Smooth muscle cell (in vitro differentiated cells): Measurements from ENCODE around the gene ADCY3. TPM values are rescaled to one million over a fixed set of nuclear protein-coding genes. Genes with fewer than 3 reads are reported as not detected.

Source experiments
- DNase-seq: peaks from one replicate; lab custom pipeline; 2025; ENCODE audit not compliant: unreplicated experiment; lab: John Stamatoyannopoulos, UW
- H2AFZ ChIP-seq: fragments of 200-600 bp; sonication (generic); 2 replicates; pipeline ENCODE4 v1.6.0; 2016; ENCODE audit warnings: antibody characterized with exemption, low read depth, mild to moderate bottlenecking
- H3F3A ChIP-seq: fragments of 200-600 bp; sonication (generic); 2 replicates; pipeline ENCODE4 v1.6.0; 2017; ENCODE audit warnings: antibody characterized with exemption, low read depth
- H3K27ac ChIP-seq: fragments of 200-600 bp; sonication (generic); 2 replicates; pipeline ENCODE4 v1.5.1; 2016; ENCODE audit warnings: low read depth, mild to moderate bottlenecking
- H3K27me3 ChIP-seq: fragments of 200-600 bp; sonication (generic); 2 replicates; pipeline ENCODE4 v1.6.1; 2016; ENCODE audit warnings: low read depth, mild to moderate bottlenecking
- H3K36me3 ChIP-seq: fragments of 200-600 bp; sonication (generic); 2 replicates; pipeline ENCODE4 v1.5.1; 2016; ENCODE audit warnings: low read depth
- H3K4me1 ChIP-seq: fragments of 200-600 bp; sonication (generic); 2 replicates; pipeline ENCODE4 v1.5.1; 2016; ENCODE audit warnings: low read depth
- H3K4me2 ChIP-seq: fragments of 200-600 bp; sonication (generic); 2 replicates; pipeline ENCODE4 v1.6.0; 2016; ENCODE audit warnings: mild to moderate bottlenecking
- H3K4me3 ChIP-seq: fragments of 200-600 bp; sonication (generic); 2 replicates; pipeline ENCODE4 v1.5.1; 2016; ENCODE audit warnings: mild to moderate bottlenecking
- H3K79me2 ChIP-seq: fragments of 200-600 bp; sonication (generic); 2 replicates; pipeline ENCODE4 v1.6.0; 2016; ENCODE audit warnings: low read depth, mild to moderate bottlenecking
- H3K9ac ChIP-seq: fragments of 200-600 bp; sonication (generic); 2 replicates; pipeline ENCODE4 v1.6.0; 2016; ENCODE audit warnings: low read depth
- H3K9me3 ChIP-seq: fragments of 200-600 bp; sonication (generic); replicated peaks from 2 replicates; pipeline ENCODE4 v1.5.1; 2016; ENCODE audit warnings: low read depth
- H4K20me1 ChIP-seq: fragments of 200-600 bp; sonication (generic); 2 replicates; pipeline ENCODE4 v1.6.0; 2016; ENCODE audit warnings: low read depth
- CTCF ChIP-seq: fragments of 200-600 bp; sonication (generic); IDR thresholded peaks from 2 replicates; pipeline ENCODE4 v1.5.1; 2017; ENCODE audit warnings: borderline replicate concordance, mild to moderate bottlenecking, antibody characterized with exemption; ENCODE audit not compliant: insufficient read depth, poor library complexity, severe bottlenecking
- WGBS: methylation state at CpG from one replicate; pipeline ENCODE4 v1.1.7; 2016; ENCODE audit warnings: low lambda C conversion rate; 5-methylcytosine and 5-hydroxymethylcytosine counted together
- polyA plus RNA-seq: library from polyadenylated mRNA; unstranded; fragments of >200 nt; fragmentation: Nextera tagmentation; extraction: Ambion mirVana; gene quantifications from 2 replicates; pipeline ENCODE4 v1.2.1, GENCODE V29; 2016
- total RNA-seq: library from RNA; depleted of rRNA; stranded (reverse); fragments of >200 nt; gene quantifications from 2 replicates; pipeline ENCODE4 v1.2.3, GENCODE V29; 2014

Gene ADCY3
- total and polyA plus RNA-seq, 2 experiments from 2014 or later = 20.8 to 41.7 TPM

GRCh38 chr2:24881158-24881557 lies 38.9 kb downstream of the ADCY3 start:
- H3K27ac ChIP-seq = no peak overlapping the region
- H3K27me3 ChIP-seq = no peaks in the 10 kb centered on the region
- no peaks in the 10 kb centered on the region for H3F3A ChIP-seq
- H3K9ac ChIP-seq = no peak overlapping the region
- WGBS = 90% methylated on average over 6 of the region's 6 CpGs
- no peak overlapping the region for H3K4me3 ChIP-seq
- no peaks in the 10 kb centered on the region for H3K79me2 ChIP-seq
- H3K4me2 ChIP-seq = no peak overlapping the region
- no peaks in the 10 kb centered on the region for H3K4me1 ChIP-seq
- H4K20me1 ChIP-seq = peaks cover 6% of the 10 kb centered on the region
- no peaks in the 10 kb centered on the region for H3K36me3 ChIP-seq
- no peak for TF ChIP-seq CTCF
- no peak overlapping the region for H2AFZ ChIP-seq
- no peaks in the 10 kb centered on the region for H3K9me3 ChIP-seq
- no peak for DNase-seq

DNA sequence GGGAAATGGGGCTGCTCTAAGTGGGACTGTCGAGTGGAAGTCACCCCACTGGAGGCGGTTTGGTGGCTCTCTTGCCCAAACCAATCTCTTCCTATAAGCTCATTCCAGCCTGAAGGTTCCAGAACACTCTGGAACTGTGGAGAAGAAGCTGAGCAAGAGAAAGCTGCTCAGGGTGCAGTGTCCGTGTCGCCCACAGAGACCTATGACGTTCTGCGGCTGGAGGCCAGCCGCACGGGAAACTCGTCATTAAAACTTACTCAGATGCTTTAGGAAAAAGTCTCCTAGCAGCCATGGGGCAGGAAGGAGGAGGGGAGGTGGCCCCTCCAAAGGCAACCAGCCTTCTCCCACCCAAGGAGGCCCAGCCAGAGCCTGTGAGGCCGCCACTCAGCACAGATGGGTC lies 41.7 kb downstream of the ADCY3 start:
- no peak for DNase-seq
- WGBS = 92% methylated on average over 10 of the region's 10 CpGs
- Histone ChIP-seq H3K4me2 (no peak overlapping the region), H2AFZ (no peak overlapping the region), H3K27me3 (no peaks in the 10 kb centered on the region), H3K4me3 (no peak overlapping the region), H3K9me3 (no peaks in the 10 kb centered on the region), H3K79me2 (no peaks in the 10 kb centered on the region), H3K4me1 (no peaks in the 10 kb centered on the region), H3K27ac (no peak overlapping the region), H4K20me1 (peaks cover 20% of the 10 kb centered on the region), H3K9ac (no peak overlapping the region), H3F3A (no peaks in the 10 kb centered on the region), H3K36me3 (no peaks in the 10 kb centered on the region)
- no peak for TF ChIP-seq CTCF

- Histone ChIP-seq H3K4me2 (no peak overlapping the region), H3K27me3 (no peaks in the 10 kb centered on the region), H3K9me3 (no peaks in the 10 kb centered on the region), H3K4me3 (no peak overlapping the region), H3K4me1 (no peaks in the 10 kb centered on the region), H3K27ac (no peak overlapping the region), H2AFZ (no peak overlapping the region), H3K36me3 (no peaks in the 10 kb centered on the region), H4K20me1 (peaks cover 20% of the 10 kb centered on the region), H3F3A (no peaks in the 10 kb centered on the region), H3K79me2 (no peaks in the 10 kb centered on the region), H3K9ac (no peak overlapping the region)
- DNase-seq = no peak
- WGBS = 92% methylated on average over 9 of the region's 9 CpGs
- TF ChIP-seq CTCF = no peak
Observed at GRCh38 chr2:24877646-24878045, 42.4 kb downstream of the ADCY3 start.

GRCh38 chr2:24877067-24877466 lies 43.0 kb downstream of the ADCY3 start:
- Histone ChIP-seq H3K9ac (no peak overlapping the region), H3K27me3 (no peaks in the 10 kb centered on the region), H3K79me2 (no peaks in the 10 kb centered on the region), H3K36me3 (no peaks in the 10 kb centered on the region), H3K4me2 (no peak overlapping the region), H2AFZ (no peak overlapping the region), H3K4me1 (no peaks in the 10 kb centered on the region), H4K20me1 (peaks cover 20% of the 10 kb centered on the region), H3K4me3 (no peak overlapping the region), H3K9me3 (no peaks in the 10 kb centered on the region), H3F3A (no peaks in the 10 kb centered on the region), H3K27ac (no peak overlapping the region)
- DNase-seq = no peak
- 97% methylated on average over 6 of the region's 6 CpGs for WGBS
- TF ChIP-seq CTCF = no peak
